Loucy (cell line): ENCODE measurements around the gene SELENOF.
A peak's percentile ranks its signal among the peaks of the same experiment; 100 is the strongest.

Experiments used
- H2AFZ ChIP-seq: fragments of 200-600 bp; sonication (generic); 2 replicates; pipeline ENCODE4 v1.6.0; 2016; ENCODE audit warnings: antibody characterized with exemption, mild to moderate bottlenecking, low read length, moderate library complexity
- H3F3A ChIP-seq: fragments of 200-600 bp; 2 replicates; pipeline ENCODE4 v1.6.0; 2016; ENCODE audit warnings: antibody characterized with exemption, low read depth, mild to moderate bottlenecking
- H3K27me3 ChIP-seq: fragments of 200-600 bp; sonication (generic); 2 replicates; pipeline ENCODE4 v1.6.1; 2014; ENCODE audit warnings: low read length, mild to moderate bottlenecking; ENCODE audit not compliant: insufficient read depth, poor library complexity, severe bottlenecking
- H3K36me3 ChIP-seq: fragments of 200-600 bp; sonication (generic); 2 replicates; pipeline ENCODE4 v1.6.1; 2016; ENCODE audit warnings: low read length; ENCODE audit not compliant: insufficient read depth
- H3K4me1 ChIP-seq: fragments of 200-600 bp; sonication (generic); 2 replicates; pipeline ENCODE4 v1.5.1; 2014; ENCODE audit warnings: low read length, mild to moderate bottlenecking; ENCODE audit not compliant: insufficient read depth, poor library complexity, severe bottlenecking
- H3K4me2 ChIP-seq: fragments of 200-600 bp; sonication (generic); 2 replicates; pipeline ENCODE4 v1.6.0; 2014; ENCODE audit warnings: antibody characterized with exemption, low read length, low read depth, mild to moderate bottlenecking; ENCODE audit not compliant: poor library complexity, severe bottlenecking
- H3K4me3 ChIP-seq: fragments of 200-600 bp; sonication (generic); 2 replicates; pipeline ENCODE4 v1.5.1; 2014; ENCODE audit warnings: low read length, mild to moderate bottlenecking, mixed read lengths; ENCODE audit not compliant: poor library complexity, severe bottlenecking
- H3K79me2 ChIP-seq: fragments of 200-600 bp; sonication (generic); 2 replicates; pipeline ENCODE4 v1.6.1; 2014; ENCODE audit warnings: low read length; ENCODE audit not compliant: insufficient read depth
- H3K9ac ChIP-seq: fragments of 200-600 bp; sonication (generic); 2 replicates; pipeline ENCODE4 v1.6.0; 2014; ENCODE audit warnings: mild to moderate bottlenecking, low read depth, low read length, moderate library complexity; ENCODE audit not compliant: poor library complexity, severe bottlenecking
- H3K9me2 ChIP-seq: fragments of 200-600 bp; sonication (generic); replicated peaks from 2 replicates; pipeline ENCODE4 v1.6.1; 2016; ENCODE audit warnings: low read depth, low read length, mixed read lengths
- H3K9me3 ChIP-seq: fragments of 200-600 bp; sonication (generic); 2 replicates; pipeline ENCODE4 v1.6.1; 2014; ENCODE audit warnings: mild to moderate bottlenecking, antibody characterized with exemption, low read length, low read depth; ENCODE audit not compliant: insufficient read depth
- H4K20me1 ChIP-seq: fragments of 200-600 bp; sonication (generic); 2 replicates; pipeline ENCODE4 v1.6.0; 2014; ENCODE audit warnings: antibody characterized with exemption, low read length, mild to moderate bottlenecking; ENCODE audit not compliant: insufficient read depth, poor library complexity, severe bottlenecking
- EZH2phosphoT487 ChIP-seq: fragments of 200-600 bp; IDR thresholded peaks from 2 replicates; pipeline ENCODE4 v1.6.1; 2018; ENCODE audit warnings: antibody characterized with exemption, mild to moderate bottlenecking, moderate library complexity, borderline replicate concordance
- TF ChIP-seq, protein P1 (sequence below): fragments of 200-600 bp; sonication (generic); conservative IDR thresholded peaks from 2 replicates; pipeline ENCODE4 v1.5.1; 2014; ENCODE audit warnings: mild to moderate bottlenecking, antibody characterized with exemption, low read length

Gene SELENOF

DNA sequence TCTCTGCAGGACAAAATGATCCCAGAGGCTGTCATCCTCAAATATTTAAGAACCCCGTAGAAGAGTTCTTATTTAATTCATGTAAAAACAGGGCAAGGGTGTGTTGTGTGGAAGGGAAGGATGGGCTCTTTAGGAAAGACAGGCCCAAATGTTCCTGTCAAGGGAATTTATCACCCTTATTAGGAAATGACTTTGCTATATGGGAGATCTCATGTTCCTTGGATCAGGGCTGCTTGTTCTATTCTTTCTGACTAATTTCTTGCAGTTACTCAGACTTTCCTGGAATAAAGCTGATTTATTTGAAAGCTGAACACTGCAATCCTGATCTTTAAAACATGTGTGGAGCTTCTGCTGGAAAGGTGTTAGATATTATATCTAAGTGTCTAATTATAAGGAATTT, 72.8 kb downstream of the SELENOF start:
- H3K79me2 ChIP-seq = no peaks in the 10 kb centered on the region
- TF ChIP-seq, protein P1, sequence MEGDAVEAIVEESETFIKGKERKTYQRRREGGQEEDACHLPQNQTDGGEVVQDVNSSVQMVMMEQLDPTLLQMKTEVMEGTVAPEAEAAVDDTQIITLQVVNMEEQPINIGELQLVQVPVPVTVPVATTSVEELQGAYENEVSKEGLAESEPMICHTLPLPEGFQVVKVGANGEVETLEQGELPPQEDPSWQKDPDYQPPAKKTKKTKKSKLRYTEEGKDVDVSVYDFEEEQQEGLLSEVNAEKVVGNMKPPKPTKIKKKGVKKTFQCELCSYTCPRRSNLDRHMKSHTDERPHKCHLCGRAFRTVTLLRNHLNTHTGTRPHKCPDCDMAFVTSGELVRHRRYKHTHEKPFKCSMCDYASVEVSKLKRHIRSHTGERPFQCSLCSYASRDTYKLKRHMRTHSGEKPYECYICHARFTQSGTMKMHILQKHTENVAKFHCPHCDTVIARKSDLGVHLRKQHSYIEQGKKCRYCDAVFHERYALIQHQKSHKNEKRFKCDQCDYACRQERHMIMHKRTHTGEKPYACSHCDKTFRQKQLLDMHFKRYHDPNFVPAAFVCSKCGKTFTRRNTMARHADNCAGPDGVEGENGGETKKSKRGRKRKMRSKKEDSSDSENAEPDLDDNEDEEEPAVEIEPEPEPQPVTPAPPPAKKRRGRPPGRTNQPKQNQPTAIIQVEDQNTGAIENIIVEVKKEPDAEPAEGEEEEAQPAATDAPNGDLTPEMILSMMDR = no peak
- TF ChIP-seq EZH2phosphoT487 = no peak
- no peaks in the 10 kb centered on the region for H3K36me3 ChIP-seq
- no peaks in the 10 kb centered on the region for H3K4me1 ChIP-seq
- H3F3A ChIP-seq = no peaks in the 10 kb centered on the region
- no peak overlapping the region for H3K4me3 ChIP-seq
- no peaks in the 10 kb centered on the region for H4K20me1 ChIP-seq
- H3K9me2 ChIP-seq = no peaks in the 10 kb centered on the region
- H3K4me2 ChIP-seq = no peak overlapping the region
- H3K9ac ChIP-seq = no peak overlapping the region
- H3K9me3 ChIP-seq = no peaks in the 10 kb centered on the region
- H3K27me3 ChIP-seq = no peaks in the 10 kb centered on the region
- H2AFZ ChIP-seq = no peak overlapping the region

DNA sequence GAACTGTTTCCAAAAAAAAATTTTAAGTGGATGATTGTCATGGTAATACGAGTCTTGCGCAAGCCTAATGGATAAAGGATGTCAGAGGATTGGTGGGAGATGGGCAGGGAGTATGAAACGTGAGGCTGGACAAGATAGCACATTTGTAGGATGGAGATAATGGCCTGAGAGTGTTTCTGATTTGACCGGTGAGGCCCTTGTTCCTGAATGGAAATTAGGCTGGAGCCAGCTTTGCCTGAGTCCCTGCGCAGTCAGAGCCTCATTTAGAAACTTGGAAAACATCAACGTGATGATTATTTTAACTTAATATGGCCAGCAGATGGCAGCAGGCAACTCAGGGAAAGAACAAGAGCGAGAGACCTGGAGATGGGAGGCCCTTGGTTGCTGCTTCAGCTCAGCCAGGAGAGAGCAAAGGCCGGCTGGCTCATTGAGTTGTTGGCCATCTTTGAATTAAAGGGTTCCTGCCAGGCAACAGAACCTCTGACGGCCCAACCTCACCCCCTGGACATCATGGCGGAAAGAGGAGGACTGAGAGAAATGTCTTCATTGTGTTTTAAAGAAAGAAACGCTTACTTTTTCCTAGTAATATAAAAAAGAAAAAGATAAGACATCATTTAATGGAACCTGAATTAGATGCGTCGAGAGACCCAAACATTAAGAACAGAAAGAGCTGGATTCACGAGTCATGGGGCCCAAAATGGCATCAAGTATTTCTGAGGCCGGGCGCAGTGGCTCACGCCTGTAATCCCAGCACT, 80.3 kb downstream of the SELENOF start:
- TF ChIP-seq EZH2phosphoT487 = no peak
- TF ChIP-seq, protein P1 = peak; percentile 70
- H3K79me2 ChIP-seq = no peaks in the 10 kb centered on the region
- H3K4me1 ChIP-seq = no peaks in the 10 kb centered on the region
- no peaks in the 10 kb centered on the region for H3F3A ChIP-seq
- H4K20me1 ChIP-seq = no peaks in the 10 kb centered on the region
- H2AFZ ChIP-seq = 0 out of 2 replicates have a peak overlapping the region, but pooled peaks have one; percentile 25
- H3K9me2 ChIP-seq = no peaks in the 10 kb centered on the region
- no peak overlapping the region for H3K4me2 ChIP-seq
- H3K9me3 ChIP-seq = no peaks in the 10 kb centered on the region
- H3K4me3 ChIP-seq = no peak overlapping the region
- H3K27me3 ChIP-seq = no peaks in the 10 kb centered on the region
- H3K9ac ChIP-seq = no peak overlapping the region
- H3K36me3 ChIP-seq = no peaks in the 10 kb centered on the region

DNA sequence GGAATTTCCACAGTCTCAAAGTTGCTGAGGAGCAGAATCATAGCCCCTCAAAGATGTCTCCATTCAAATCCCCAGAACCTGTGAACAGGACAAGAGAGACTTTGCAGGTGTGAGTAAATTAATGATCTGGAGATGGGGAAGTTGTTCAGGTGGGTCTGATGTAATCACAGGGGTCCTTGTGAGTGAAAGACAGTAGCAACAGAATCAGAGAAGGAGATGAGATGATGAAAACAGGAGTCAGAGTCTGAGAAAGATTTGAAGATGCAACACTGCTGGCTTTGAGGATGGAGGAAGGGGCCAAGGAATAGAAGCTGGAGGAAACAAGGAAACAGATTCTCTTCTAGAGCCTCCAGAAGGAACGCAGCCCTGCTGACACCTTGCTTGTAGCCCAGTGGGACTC, 81.5 kb downstream of the SELENOF start:
- no peaks in the 10 kb centered on the region for H3K9me3 ChIP-seq
- H3K9ac ChIP-seq = no peak overlapping the region
- no peak overlapping the region for H3K4me3 ChIP-seq
- H3F3A ChIP-seq = no peaks in the 10 kb centered on the region
- H3K4me1 ChIP-seq = no peaks in the 10 kb centered on the region
- no peaks in the 10 kb centered on the region for H3K9me2 ChIP-seq
- H3K36me3 ChIP-seq = no peaks in the 10 kb centered on the region
- no peaks in the 10 kb centered on the region for H4K20me1 ChIP-seq
- no peaks in the 10 kb centered on the region for H3K79me2 ChIP-seq
- 0 out of 2 replicates have a peak overlapping the region, but pooled peaks have one; percentile 12 for H2AFZ ChIP-seq
- H3K27me3 ChIP-seq = no peaks in the 10 kb centered on the region
- no peak overlapping the region for H3K4me2 ChIP-seq
- TF ChIP-seq, protein P1 = no peak
- TF ChIP-seq EZH2phosphoT487 = no peak
